Sigmoid colon (tissue), 4 donors: ENCODE results near the gene NSFL1C.

ENCODE experiments used
- POLR2A ChIP-seq, 2 donors: fragments of 450-650 bp; IDR thresholded peaks; one replicate each; pipeline ENCODE4 v1.6.1; 2016; ENCODE audit warnings: antibody characterized with exemption in 2 of 2, mild to moderate bottlenecking in 2 of 2, moderate library complexity in 2 of 2
- POLR2AphosphoS5 ChIP-seq, 4 donors: sonication (generic); formaldehyde crosslinking; IDR thresholded peaks; one replicate each; pipeline ENCODE4 v1.6.1; 2017; ENCODE audit warnings: antibody characterized with exemption in 4 of 4
- TF ChIP-seq, protein P1 (sequence below), 4 experiments: fragments of 450-650 bp in 3 of 4; fragments of 200-600 bp in 1 of 4; IDR thresholded peaks; one replicate each; pipeline ENCODE4 v1.5.1; 2016 to 2019; ENCODE audit warnings: antibody characterized with exemption in 4 of 4, mild to moderate bottlenecking in 3 of 4, moderate library complexity in 2 of 4

DNA sequence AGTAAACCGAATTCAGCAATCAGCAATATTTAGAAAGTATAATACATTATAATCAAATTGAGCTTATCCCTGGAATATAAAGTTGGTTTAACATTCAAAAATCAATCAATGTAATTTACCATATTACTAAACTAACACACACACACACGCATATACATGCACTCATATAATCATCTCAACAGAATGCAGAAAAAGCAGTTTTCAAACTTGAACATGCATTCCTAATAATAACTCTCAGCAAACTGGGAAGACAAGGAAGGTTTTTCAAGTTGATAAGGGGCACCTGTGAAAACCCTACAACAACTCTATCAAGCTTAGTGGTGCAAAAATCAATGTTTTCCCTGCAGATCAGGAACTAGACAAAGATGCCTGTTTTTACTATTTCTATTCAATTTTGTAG lies 19.9 kb upstream of the NSFL1C start:
- TF ChIP-seq, protein P1, sequence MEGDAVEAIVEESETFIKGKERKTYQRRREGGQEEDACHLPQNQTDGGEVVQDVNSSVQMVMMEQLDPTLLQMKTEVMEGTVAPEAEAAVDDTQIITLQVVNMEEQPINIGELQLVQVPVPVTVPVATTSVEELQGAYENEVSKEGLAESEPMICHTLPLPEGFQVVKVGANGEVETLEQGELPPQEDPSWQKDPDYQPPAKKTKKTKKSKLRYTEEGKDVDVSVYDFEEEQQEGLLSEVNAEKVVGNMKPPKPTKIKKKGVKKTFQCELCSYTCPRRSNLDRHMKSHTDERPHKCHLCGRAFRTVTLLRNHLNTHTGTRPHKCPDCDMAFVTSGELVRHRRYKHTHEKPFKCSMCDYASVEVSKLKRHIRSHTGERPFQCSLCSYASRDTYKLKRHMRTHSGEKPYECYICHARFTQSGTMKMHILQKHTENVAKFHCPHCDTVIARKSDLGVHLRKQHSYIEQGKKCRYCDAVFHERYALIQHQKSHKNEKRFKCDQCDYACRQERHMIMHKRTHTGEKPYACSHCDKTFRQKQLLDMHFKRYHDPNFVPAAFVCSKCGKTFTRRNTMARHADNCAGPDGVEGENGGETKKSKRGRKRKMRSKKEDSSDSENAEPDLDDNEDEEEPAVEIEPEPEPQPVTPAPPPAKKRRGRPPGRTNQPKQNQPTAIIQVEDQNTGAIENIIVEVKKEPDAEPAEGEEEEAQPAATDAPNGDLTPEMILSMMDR (IDR thresholded peaks at IDR 0.05), result no peak
- TF ChIP-seq POLR2A (IDR thresholded peaks at IDR 0.05) (no peak), POLR2AphosphoS5 (IDR thresholded peaks at IDR 0.05) (no peak)
